Measurements from ENCODE around the gene PCP4. TPM values are rescaled to one million over a fixed set of nuclear protein-coding genes. Genes with fewer than 3 reads are reported as not detected.

PCP4 gene
- total RNA-seq, 1 experiment from 2014 or later = not detected

DNA sequence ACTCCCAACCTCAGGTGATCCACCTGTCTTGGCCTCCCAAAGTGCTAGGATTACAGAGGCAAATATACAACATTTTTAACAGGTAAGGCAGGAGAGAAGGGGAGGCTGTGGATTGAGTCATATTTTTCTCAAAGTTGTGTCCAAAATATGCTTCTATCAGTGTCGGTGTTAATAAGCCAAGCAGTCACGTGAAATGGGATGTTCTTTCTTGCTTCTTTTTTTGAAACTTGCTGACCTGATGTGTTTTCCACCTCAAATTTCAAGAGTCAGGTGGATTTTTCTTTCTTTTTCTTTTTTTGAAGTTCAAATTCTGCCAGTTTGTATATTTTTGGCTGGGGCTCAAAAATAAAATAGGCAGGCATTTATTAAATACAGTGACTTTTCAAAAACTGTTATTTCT is 91.5 kb downstream of the PCP4 start:
- in situ Hi-C loops (cut with HindIII; ENCODE audit: low pct_unique_long_range_greater_than_20kb, low sequenced_read_pairs) = no loop called here
- CTCF ChIA-PET = no interaction called here

DNA sequence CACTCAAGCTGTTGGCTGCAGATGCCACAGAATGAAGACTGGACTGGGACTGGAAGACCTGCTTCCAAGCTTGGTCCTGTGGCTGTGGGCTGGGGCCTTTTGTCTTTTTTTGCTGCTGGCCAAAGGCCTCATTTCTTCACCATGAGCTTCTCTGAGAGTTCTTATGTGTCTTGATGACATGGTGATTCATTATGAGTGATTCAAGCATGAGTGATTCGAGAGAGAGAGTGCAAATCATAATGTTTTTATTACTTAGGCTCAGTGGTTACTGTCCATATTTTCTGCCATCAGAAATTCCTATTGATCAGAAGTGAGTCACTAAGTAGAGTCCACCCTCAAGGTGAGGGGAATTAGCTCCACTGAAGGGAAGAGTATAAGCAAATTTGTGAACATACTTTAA is 94.0 kb downstream of the PCP4 start:
- H3K36me3 ChIP-seq (ENCODE audit: control insufficient read depth, insufficient read depth, low read length) = no peaks in the 10 kb centered on the region
- H3K27me3 ChIP-seq (ENCODE audit: control insufficient read depth, insufficient read depth, low read length) = no peaks in the 10 kb centered on the region
- no peak for ATAC-seq
- H3K9me3 ChIP-seq (ENCODE audit: control insufficient read depth, insufficient read depth, low read depth, low read length) = no peaks in the 10 kb centered on the region
- no peak overlapping the region for H3K4me3 ChIP-seq (ENCODE audit: low read depth in 2 of 2, low read length in 2 of 2)
- H3K27ac ChIP-seq (ENCODE audit: low read length) = no peak overlapping the region
- ChIA-PET CTCF (no interaction called here), POLR2A (no interaction called here)
- intact Hi-C loops (cut with micrococcal nuclease; ENCODE audit: unreplicated experiment) (no loop called here), in situ Hi-C loops (cut with HindIII; ENCODE audit: low pct_unique_long_range_greater_than_20kb, low sequenced_read_pairs) (no loop called here)
- TF ChIP-seq TCF7L2 (IDR thresholded peaks at IDR 0.05; ENCODE audit: low read depth, low read length) = no peak
- TF ChIP-seq SIN3A (IDR thresholded peaks at IDR 0.05; ENCODE audit: borderline replicate concordance, insufficient read depth, low read depth, low read length) = no peak
- TF ChIP-seq, protein P1, sequence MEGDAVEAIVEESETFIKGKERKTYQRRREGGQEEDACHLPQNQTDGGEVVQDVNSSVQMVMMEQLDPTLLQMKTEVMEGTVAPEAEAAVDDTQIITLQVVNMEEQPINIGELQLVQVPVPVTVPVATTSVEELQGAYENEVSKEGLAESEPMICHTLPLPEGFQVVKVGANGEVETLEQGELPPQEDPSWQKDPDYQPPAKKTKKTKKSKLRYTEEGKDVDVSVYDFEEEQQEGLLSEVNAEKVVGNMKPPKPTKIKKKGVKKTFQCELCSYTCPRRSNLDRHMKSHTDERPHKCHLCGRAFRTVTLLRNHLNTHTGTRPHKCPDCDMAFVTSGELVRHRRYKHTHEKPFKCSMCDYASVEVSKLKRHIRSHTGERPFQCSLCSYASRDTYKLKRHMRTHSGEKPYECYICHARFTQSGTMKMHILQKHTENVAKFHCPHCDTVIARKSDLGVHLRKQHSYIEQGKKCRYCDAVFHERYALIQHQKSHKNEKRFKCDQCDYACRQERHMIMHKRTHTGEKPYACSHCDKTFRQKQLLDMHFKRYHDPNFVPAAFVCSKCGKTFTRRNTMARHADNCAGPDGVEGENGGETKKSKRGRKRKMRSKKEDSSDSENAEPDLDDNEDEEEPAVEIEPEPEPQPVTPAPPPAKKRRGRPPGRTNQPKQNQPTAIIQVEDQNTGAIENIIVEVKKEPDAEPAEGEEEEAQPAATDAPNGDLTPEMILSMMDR (IDR thresholded peaks at IDR 0.05) = no peak
- TF ChIP-seq POLR2AphosphoS5 (IDR thresholded peaks at IDR 0.05; ENCODE audit: low read depth, low read length) = no peak
- TF ChIP-seq, protein P2, sequence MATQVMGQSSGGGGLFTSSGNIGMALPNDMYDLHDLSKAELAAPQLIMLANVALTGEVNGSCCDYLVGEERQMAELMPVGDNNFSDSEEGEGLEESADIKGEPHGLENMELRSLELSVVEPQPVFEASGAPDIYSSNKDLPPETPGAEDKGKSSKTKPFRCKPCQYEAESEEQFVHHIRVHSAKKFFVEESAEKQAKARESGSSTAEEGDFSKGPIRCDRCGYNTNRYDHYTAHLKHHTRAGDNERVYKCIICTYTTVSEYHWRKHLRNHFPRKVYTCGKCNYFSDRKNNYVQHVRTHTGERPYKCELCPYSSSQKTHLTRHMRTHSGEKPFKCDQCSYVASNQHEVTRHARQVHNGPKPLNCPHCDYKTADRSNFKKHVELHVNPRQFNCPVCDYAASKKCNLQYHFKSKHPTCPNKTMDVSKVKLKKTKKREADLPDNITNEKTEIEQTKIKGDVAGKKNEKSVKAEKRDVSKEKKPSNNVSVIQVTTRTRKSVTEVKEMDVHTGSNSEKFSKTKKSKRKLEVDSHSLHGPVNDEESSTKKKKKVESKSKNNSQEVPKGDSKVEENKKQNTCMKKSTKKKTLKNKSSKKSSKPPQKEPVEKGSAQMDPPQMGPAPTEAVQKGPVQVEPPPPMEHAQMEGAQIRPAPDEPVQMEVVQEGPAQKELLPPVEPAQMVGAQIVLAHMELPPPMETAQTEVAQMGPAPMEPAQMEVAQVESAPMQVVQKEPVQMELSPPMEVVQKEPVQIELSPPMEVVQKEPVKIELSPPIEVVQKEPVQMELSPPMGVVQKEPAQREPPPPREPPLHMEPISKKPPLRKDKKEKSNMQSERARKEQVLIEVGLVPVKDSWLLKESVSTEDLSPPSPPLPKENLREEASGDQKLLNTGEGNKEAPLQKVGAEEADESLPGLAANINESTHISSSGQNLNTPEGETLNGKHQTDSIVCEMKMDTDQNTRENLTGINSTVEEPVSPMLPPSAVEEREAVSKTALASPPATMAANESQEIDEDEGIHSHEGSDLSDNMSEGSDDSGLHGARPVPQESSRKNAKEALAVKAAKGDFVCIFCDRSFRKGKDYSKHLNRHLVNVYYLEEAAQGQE (IDR thresholded peaks at IDR 0.05; ENCODE audit: insufficient read depth in 1 of 2, low read depth in 2 of 2, low read length in 1 of 2) = no peak
- H3K4me1 ChIP-seq (ENCODE audit: control insufficient read depth, insufficient read depth, low read length) = no peaks in the 10 kb centered on the region
- DNase-seq (ENCODE audit: low read depth, low spot score) = no peak
- no TSS peak for BruUV-seq (replicated peaks)

More for the DNA sequence above, 91.5 kb downstream of the PCP4 start:
- H3K4me1 ChIP-seq (ENCODE audit: control insufficient read depth, insufficient read depth, low read length) = no peaks in the 10 kb centered on the region
- no peaks in the 10 kb centered on the region for H3K36me3 ChIP-seq (ENCODE audit: control insufficient read depth, insufficient read depth, low read length)
- H3K9me3 ChIP-seq (ENCODE audit: control insufficient read depth, insufficient read depth, low read depth, low read length) = no peaks in the 10 kb centered on the region
- TF ChIP-seq POLR2AphosphoS5 (IDR thresholded peaks at IDR 0.05; ENCODE audit: low read depth, low read length) (no peak), TCF7L2 (IDR thresholded peaks at IDR 0.05; ENCODE audit: low read depth, low read length) (no peak), SIN3A (IDR thresholded peaks at IDR 0.05; ENCODE audit: borderline replicate concordance, insufficient read depth, low read depth, low read length) (no peak)
- TF ChIP-seq, protein P2 (IDR thresholded peaks at IDR 0.05; ENCODE audit: insufficient read depth in 1 of 2, low read depth in 2 of 2, low read length in 1 of 2) = no peak
- H3K27ac ChIP-seq (ENCODE audit: low read length) = no peak overlapping the region
- DNase-seq (ENCODE audit: low read depth, low spot score) (no peak), ATAC-seq (no peak)
- POLR2A ChIA-PET = no interaction called here
- intact Hi-C loops (cut with micrococcal nuclease; ENCODE audit: unreplicated experiment) = no loop called here
- BruUV-seq (replicated peaks) = no TSS peak
- H3K27me3 ChIP-seq (ENCODE audit: control insufficient read depth, insufficient read depth, low read length) = no peaks in the 10 kb centered on the region
- H3K4me3 ChIP-seq (ENCODE audit: low read depth in 2 of 2, low read length in 2 of 2) = no peak overlapping the region
